MG63 (cell line): ENCODE results near the gene MEF2C. TPM values are rescaled to one million over a fixed set of nuclear protein-coding genes. Genes with fewer than 3 reads are reported as not detected.
A peak's percentile ranks its signal among the peaks of the same experiment; 100 is the strongest.

ENCODE experiments used
- DNase-seq: peaks from one replicate; pipeline ENCODE4 v3.0.0-alpha.2; 2020
- H3K27me3 ChIP-seq: fragments of 250-450 bp; sonication (Bioruptor Pico); 2 replicates; pipeline ENCODE4 v1.5.1; 2020; ENCODE audit warnings: mild to moderate bottlenecking, moderate library complexity
- H3K36me3 ChIP-seq: fragments of 250-450 bp; sonication (Bioruptor Pico); 2 replicates; pipeline ENCODE4 v1.5.1; 2020; ENCODE audit warnings: mild to moderate bottlenecking, moderate library complexity
- H3K4me3 ChIP-seq: fragments of 250-450 bp; sonication (Bioruptor Pico); 2 replicates; pipeline ENCODE4 v1.5.1; 2020; ENCODE audit warnings: mild to moderate bottlenecking, moderate library complexity
- H3K9me3 ChIP-seq: fragments of 250-450 bp; sonication (Bioruptor Pico); 2 replicates; pipeline ENCODE4 v1.5.1; 2020; ENCODE audit warnings: mild to moderate bottlenecking, moderate library complexity
- total RNA-seq: library from RNA; depleted of rRNA; stranded (reverse); fragments of >200 nt; shearing (Covaris generic); gene quantifications from 2 replicates; pipeline ENCODE4 v1.2.3, GENCODE V29; 2014; ENCODE audit warnings: low replicate concordance

Gene MEF2C
- total RNA-seq, 1 experiment from 2014 or later, result 9.5 TPM

- Histone ChIP-seq H3K36me3 (no peaks in the 10 kb centered on the region), H3K4me3 (no peak overlapping the region), H3K9me3 (no peaks in the 10 kb centered on the region), H3K27me3 (no peaks in the 10 kb centered on the region)
- DNase-seq, result no peak
These were observed 9.7 kb upstream of the MEF2C start for GRCh38 chr5:88892669-88893068.

DNA sequence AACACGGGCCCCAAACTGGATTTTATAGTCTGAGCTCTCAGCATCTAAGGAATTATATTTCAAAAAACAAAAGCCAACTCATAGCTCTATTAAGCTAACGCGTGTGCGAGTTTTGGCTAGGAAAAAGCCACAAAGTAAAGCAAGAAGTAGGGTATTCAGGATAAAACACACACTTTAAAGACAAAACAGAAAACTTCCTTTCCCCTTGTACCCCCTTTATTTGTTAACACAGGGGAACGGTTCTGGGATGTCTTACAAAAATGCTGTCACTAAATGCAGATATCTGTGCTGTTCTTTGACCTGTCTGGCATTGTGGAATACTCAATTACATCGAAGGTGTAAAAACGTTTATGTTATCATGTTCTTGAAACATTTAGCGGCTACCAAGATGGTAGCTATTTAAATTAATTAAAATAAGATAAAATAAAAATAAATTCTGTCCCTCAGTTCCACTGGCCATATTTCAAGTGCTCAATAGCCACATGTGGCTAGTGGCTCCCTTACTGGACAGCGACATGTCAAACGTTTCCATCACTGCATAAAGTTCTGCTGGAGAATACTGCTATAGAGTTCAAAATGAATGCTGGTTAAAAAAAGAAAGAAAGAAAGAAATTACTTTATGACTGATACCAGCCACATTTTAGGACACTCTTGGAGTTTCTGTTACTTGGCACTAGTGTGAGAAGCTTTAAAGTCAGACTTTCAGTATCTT, 7.2 kb upstream of the MEF2C start:
- peak overlapping the region; percentile 62 for H3K4me3 ChIP-seq
- H3K36me3 ChIP-seq, result no peaks in the 10 kb centered on the region
- no peaks in the 10 kb centered on the region for H3K9me3 ChIP-seq
- H3K27me3 ChIP-seq, result no peaks in the 10 kb centered on the region
- DNase-seq, result no peak

DNA sequence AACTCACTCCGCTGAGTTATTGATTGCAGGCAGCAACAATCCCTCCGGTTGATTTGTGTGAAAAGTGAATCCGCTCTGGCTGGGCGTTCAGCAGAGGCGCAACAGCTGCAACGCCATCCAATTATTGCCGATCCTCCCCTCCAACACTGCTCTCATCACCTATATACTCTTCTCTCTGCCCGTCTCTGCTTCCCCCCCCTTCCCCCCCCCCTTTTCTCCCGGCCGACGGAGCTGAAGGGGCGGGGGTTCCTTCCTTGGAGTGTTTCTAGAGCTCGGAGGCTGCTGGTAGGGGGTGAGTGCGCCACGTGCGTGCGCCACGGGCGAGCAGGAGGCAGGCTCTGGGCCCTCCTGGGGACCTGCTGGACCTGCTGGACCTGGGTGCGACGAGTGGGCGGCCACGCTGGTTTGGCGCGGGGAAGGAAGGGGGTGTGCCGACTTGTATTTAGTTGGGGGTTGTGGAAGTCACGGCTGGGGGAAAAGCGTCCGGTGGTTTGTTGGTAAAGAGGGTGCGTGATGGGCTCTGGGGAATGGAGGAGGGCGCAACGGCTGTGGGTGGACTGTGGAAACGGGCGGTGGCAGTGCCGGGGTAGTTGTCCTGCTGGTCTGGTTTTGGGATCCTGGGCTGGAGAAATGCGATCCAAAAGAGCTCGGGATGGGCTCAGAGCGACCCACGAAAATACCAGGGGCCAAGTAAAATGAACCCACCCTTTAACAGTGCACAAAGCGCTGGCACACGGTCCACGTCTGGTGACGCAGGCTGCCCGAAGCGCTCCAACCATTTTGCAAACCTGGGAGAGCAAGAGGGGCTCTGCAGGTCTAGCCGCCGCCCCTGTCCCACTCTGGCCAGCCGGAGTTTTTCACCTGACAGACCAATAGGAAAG, 6.4 kb upstream of the MEF2C start:
- Histone ChIP-seq H3K27me3 (no peaks in the 10 kb centered on the region), H3K36me3 (no peaks in the 10 kb centered on the region), H3K9me3 (no peaks in the 10 kb centered on the region), H3K4me3 (peak overlapping the region; percentile 62)
- peak; percentile 91 for DNase-seq

- DNase-seq, result no peak
- no peaks in the 10 kb centered on the region for H3K9me3 ChIP-seq
- H3K36me3 ChIP-seq, result no peaks in the 10 kb centered on the region
- H3K4me3 ChIP-seq, result peak overlapping the region; percentile 62
- H3K27me3 ChIP-seq, result no peaks in the 10 kb centered on the region
These were observed 5.8 kb upstream of the MEF2C start for GRCh38 chr5:88888848-88889188.

GRCh38 chr5:88888291-88888690, 5.3 kb upstream of the MEF2C start:
- Histone ChIP-seq H3K36me3 (no peaks in the 10 kb centered on the region), H3K9me3 (no peaks in the 10 kb centered on the region), H3K27me3 (no peaks in the 10 kb centered on the region), H3K4me3 (no peak overlapping the region; the same call in 1 of the 2 replicates)
- DNase-seq, result no peak

- Histone ChIP-seq H3K36me3 (no peaks in the 10 kb centered on the region), H3K27me3 (no peaks in the 10 kb centered on the region), H3K4me3 (no peak overlapping the region)
These were observed 4.4 kb upstream of the MEF2C start for GRCh38 chr5:88887342-88887741.

DNA sequence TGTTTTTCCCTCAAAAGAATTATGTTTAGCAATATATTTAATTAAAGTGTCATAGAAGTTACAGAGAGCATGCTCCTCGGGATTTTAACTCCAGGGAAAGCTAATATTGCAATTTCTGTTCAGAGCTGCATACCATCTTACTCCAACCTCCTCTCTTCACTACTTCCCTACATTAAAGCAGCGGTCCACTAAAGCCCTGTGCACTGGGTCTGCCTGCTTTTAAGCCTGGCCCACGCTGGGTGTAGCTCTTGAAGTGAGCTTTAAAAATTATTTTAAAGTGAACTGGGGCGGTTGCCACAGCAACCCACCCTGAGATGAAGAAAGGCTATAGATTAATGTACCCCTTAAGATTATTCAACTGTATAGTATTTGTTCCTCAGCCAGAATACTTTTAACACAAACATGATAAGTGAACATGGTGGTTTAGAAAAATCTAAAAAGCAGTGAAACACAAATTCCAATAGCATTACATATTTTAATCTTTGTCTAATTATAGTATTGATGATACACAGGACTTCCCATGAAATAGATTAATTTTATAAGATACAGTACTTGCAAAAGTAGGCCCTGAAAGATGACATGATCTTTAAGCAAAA, 3.9 kb upstream of the MEF2C start:
- no peaks in the 10 kb centered on the region for H3K36me3 ChIP-seq
- H3K4me3 ChIP-seq, result peak overlapping the region; percentile 39
- DNase-seq, result peak; percentile 50
- no peaks in the 10 kb centered on the region for H3K9me3 ChIP-seq
- no peaks in the 10 kb centered on the region for H3K27me3 ChIP-seq

More at GRCh38 chr5:88887342-88887741, 4.4 kb upstream of the MEF2C start:
- no peaks in the 10 kb centered on the region for H3K9me3 ChIP-seq
- no peak for DNase-seq

DNA sequence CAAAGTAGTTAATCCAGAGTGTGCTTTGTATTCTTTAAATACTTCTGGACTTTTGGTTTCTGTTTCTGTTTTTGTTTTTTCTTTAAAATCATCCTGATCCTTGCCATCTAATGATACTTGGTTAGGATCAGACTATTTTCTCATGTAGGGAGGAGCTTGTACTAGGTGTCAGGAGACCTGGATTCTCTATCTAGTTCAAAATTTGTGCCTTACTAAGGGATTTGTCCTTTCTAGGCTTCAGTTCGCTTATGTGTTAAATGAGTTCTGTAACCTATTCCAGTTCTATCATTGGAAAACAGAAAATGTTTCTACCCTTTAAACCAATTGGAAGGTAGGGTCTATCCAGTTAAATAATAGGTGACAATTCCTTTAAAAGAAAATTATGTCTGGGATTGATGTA, 3.3 kb upstream of the MEF2C start:
- H3K4me3 ChIP-seq, result peak overlapping the region; percentile 39

DNA sequence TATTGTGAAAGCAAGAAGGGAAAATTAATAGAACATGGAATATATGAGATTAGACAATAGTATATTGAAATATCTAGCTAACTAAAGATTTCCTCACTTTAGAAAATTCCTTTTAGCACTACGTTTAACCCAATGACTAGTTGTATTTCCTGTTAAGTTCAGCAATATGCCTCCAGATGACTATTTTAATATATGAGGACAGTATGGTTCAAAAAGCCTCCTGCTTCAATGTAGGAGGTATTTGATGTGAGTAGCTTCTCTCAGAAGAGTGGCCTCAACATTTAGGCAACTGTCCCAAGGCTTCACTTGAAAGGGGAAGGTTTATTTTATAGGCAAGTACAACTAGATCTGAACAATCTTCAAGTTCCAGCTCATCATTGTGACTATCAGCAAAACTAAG, 2.0 kb upstream of the MEF2C start:
- Histone ChIP-seq H3K9me3 (no peaks in the 10 kb centered on the region), H3K4me3 (peak overlapping the region; percentile 73), H3K36me3 (no peaks in the 10 kb centered on the region), H3K27me3 (no peaks in the 10 kb centered on the region)
- no peak for DNase-seq

More for the DNA sequence above, 3.3 kb upstream of the MEF2C start:
- DNase-seq, result no peak
- no peaks in the 10 kb centered on the region for H3K36me3 ChIP-seq
- H3K27me3 ChIP-seq, result no peaks in the 10 kb centered on the region
- H3K9me3 ChIP-seq, result no peaks in the 10 kb centered on the region

DNA sequence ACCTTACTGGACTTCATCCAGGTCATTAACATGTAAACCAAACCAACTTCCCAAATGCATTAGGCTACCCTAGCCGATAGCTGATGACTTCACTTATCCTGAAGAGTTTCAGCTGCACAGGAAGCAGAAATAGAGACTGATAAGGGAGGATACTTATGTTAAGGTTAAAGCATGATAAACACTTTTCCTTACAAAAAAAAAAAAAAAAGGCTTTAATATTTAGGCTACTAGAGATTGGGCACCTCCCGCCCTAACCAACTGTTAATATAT, 1.6 kb upstream of the MEF2C start:
- Histone ChIP-seq H3K27me3 (no peaks in the 10 kb centered on the region), H3K9me3 (no peaks in the 10 kb centered on the region)
- no peak for DNase-seq

GRCh38 chr5:88883836-88884607, 1.0 kb upstream of the MEF2C start:
- Histone ChIP-seq H3K4me3 (peak overlapping the region; percentile 73), H3K36me3 (no peaks in the 10 kb centered on the region), H3K27me3 (no peaks in the 10 kb centered on the region), H3K9me3 (no peaks in the 10 kb centered on the region)
- peak; percentile 77 for DNase-seq

More for the DNA sequence above, 1.6 kb upstream of the MEF2C start:
- Histone ChIP-seq H3K36me3 (no peaks in the 10 kb centered on the region), H3K4me3 (peak overlapping the region; percentile 73)

DNA sequence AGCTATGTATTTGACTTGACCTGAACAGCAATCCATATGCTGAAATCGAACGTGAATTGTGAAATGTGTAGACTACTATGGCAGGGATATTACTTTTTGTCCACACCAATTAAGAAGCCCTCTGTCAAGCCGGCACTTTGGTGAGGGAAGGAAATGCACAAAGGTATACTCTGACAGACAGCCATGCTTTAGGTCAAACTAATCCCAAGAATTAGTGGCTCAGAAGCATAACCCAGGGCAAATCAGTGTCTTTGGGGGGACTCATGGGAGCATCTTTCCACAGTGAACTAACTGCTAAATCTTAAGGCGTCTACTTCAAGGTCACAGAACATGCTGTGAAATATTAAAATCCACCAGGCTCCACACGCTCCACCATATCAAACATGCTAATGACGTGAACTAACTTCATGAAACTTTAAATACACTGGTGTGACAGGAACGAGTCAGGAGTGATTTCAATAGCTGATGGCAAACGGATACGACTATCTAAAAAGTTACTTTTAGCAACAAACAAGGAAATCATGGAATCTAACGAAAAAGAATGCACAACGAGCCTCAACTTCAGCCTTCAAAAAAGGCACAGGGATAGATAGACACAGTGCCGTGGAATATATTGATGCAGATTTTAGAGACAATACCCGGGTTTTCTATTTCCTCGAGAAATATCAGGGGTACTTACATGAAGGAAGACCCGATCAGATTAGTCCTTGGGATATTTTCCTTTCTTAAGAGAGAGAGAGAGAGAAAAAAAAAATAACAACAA, 527 bp downstream of the MEF2C start:
- Histone ChIP-seq H3K4me3 (peak overlapping the region; percentile 73), H3K9me3 (no peaks in the 10 kb centered on the region), H3K27me3 (no peaks in the 10 kb centered on the region), H3K36me3 (no peaks in the 10 kb centered on the region)
- no peak for DNase-seq

DNA sequence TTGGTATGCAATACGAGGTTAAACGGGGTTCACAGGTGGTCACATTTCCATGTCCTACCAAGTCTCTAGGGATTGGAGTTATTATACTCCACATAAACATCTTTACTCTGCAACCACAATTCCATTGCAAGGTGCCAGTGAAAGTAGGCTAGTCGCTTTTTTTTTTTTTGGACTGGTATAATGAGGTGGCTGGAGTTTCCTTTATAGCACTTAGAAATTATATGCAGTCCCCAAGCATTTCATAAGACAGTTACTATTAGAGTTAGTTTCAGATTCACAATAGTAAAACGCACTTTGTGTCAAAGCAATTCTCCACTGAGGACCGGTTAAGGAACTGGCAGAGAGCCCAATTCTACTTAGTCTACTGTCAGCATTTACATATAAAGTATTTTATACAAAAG, 1.4 kb downstream of the MEF2C start:
- Histone ChIP-seq H3K36me3 (no peaks in the 10 kb centered on the region), H3K4me3 (peak overlapping the region; percentile 73), H3K9me3 (no peaks in the 10 kb centered on the region), H3K27me3 (no peaks in the 10 kb centered on the region)
- no peak for DNase-seq

DNA sequence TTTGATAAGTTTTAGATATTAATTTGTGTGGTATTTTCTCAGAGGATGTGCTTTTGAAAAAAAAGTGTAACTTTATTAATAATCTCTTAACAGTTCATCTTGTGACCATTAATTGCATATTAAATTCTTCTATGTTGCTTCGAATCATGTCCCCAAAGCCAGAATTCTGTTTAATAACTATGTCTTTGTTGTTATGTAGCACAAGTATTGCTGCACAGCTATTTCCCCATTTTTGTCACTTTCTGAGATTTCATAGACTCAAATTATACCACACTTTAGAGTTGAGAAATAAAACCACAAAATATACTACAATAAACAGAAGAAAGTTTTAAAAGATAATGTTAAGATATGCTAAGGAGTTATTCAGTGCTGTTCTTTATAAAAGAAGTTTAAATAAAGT, 2.8 kb downstream of the MEF2C start:
- DNase-seq, result no peak
- Histone ChIP-seq H3K27me3 (no peaks in the 10 kb centered on the region), H3K36me3 (no peaks in the 10 kb centered on the region), H3K9me3 (no peaks in the 10 kb centered on the region), H3K4me3 (peak overlapping the region; percentile 73)

- DNase-seq, result no peak
- Histone ChIP-seq H3K27me3 (no peaks in the 10 kb centered on the region), H3K36me3 (no peaks in the 10 kb centered on the region), H3K4me3 (peak overlapping the region; percentile 73), H3K9me3 (no peaks in the 10 kb centered on the region)
These were observed 3.3 kb downstream of the MEF2C start for GRCh38 chr5:88879724-88880123.

DNA sequence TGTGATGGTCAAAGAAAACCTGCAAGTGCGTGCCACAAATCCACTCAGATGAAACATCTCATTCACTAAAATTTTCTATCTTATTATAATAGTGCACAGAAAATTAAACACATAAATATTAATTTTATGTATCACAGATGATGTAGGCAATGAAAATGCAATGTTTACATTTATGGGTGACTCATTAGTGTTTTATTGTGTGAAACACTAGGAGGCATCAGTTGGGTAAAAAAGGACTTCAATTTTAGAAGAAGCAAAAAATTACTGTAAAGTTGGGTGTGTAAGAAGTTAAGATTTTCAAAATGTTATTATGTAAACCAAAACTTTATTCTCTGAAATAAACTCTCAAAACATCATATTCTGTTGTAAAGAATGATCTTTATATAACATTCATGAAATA, 4.0 kb downstream of the MEF2C start:
- no peaks in the 10 kb centered on the region for H3K9me3 ChIP-seq
- H3K27me3 ChIP-seq, result no peaks in the 10 kb centered on the region
- no peak for DNase-seq
- no peaks in the 10 kb centered on the region for H3K36me3 ChIP-seq
- H3K4me3 ChIP-seq, result no peak overlapping the region
